ENCODE results near the gene TMEM63B. TPM values are rescaled to one million over a fixed set of nuclear protein-coding genes. Genes with fewer than 3 reads are reported as not detected.
"Not testable (repeated sequence)": the region's sequence is repeated elsewhere in the genome, so short reads cannot be mapped to it uniquely, and the experiment has no call there.

Gene TMEM63B
- total RNA-seq, 1 donor from 2014 or later: 33.4 TPM

DNA sequence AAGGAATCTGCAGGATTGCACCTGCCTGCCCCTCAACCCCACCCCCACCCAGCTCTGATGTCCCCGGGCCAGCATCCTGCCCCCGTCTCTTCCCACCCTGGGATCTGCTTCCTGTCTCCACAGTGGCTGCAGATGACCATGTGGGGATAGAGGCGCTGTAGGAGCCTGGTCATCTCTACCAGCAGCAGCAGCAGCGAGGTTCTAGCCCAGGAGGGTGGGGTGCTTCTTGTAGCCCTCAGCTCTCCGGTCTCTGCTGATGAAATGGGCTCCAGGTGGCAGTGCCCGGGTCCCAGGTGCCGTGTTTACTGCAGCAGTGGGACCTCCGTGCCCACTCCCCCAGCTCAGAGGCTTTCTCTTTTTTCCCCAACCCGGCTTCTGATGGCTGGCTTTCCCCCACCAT, 56.4 kb downstream of the TMEM63B start:
- TF ChIP-seq, protein P1, sequence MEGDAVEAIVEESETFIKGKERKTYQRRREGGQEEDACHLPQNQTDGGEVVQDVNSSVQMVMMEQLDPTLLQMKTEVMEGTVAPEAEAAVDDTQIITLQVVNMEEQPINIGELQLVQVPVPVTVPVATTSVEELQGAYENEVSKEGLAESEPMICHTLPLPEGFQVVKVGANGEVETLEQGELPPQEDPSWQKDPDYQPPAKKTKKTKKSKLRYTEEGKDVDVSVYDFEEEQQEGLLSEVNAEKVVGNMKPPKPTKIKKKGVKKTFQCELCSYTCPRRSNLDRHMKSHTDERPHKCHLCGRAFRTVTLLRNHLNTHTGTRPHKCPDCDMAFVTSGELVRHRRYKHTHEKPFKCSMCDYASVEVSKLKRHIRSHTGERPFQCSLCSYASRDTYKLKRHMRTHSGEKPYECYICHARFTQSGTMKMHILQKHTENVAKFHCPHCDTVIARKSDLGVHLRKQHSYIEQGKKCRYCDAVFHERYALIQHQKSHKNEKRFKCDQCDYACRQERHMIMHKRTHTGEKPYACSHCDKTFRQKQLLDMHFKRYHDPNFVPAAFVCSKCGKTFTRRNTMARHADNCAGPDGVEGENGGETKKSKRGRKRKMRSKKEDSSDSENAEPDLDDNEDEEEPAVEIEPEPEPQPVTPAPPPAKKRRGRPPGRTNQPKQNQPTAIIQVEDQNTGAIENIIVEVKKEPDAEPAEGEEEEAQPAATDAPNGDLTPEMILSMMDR (IDR thresholded peaks at IDR 0.05; ENCODE audit: unreplicated experiment): no peak
- DNase-seq (ENCODE audit: low spot score): no peak
- Mint-ChIP-seq H3K27me3 (ENCODE audit: unreplicated experiment) (peaks cover 10% of the 10 kb centered on the region), H3K27ac (ENCODE audit: unreplicated experiment) (no peak overlapping the region), H3K4me3 (ENCODE audit: unreplicated experiment) (no peak overlapping the region), H3K4me1 (ENCODE audit: unreplicated experiment) (peaks cover 45% of the 10 kb centered on the region), H3K36me3 (ENCODE audit: low read depth, unreplicated experiment) (no peaks in the 10 kb centered on the region), H3K9me3 (ENCODE audit: unreplicated experiment) (no peaks in the 10 kb centered on the region)

GRCh38 chr6:44185356-44185755, 58.0 kb downstream of the TMEM63B start:
- Mint-ChIP-seq H3K4me1 (ENCODE audit: unreplicated experiment) (peaks cover 37% of the 10 kb centered on the region), H3K27ac (ENCODE audit: unreplicated experiment) (peak overlapping the region; percentile 12)
- H3K4me3 Mint-ChIP-seq (ENCODE audit: unreplicated experiment); H3K36me3 Mint-ChIP-seq (ENCODE audit: low read depth, unreplicated experiment); H3K9me3 Mint-ChIP-seq (ENCODE audit: unreplicated experiment); DNase-seq (ENCODE audit: low spot score); H3K27me3 Mint-ChIP-seq (ENCODE audit: unreplicated experiment): not testable (repeated sequence)

DNA sequence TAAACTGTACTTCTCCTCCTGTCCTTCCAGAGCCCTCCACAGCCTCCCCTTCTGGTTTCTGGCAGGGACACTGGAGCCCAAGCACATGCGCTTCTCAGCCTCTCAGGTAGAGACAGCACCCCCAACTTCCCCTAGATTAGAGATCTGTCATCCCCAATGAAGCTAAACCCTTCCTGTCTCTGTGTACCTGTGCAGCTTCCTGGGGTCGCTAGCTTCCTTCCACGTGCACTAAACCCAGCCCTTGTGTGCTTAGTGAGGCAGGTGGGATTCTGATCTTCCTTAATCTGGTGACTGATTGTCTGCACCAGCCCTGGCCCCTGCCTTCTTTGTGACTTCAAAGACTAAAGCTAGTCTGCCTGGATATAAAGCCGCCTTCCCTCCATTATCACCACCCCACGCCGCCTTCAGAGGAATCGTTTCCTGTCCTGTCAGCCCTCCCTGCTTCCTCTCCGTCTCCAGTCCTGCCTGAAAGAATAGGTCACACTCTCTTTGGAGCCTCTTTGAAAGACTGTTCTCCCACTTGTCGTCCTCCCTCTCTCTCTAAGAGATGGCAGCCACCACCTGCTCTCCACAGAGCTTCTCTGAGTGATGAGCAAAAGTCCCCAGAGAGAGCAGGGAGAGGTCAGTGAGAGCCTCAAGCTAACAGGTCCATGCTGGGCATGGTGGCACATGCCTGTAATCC, 58.7 kb downstream of the TMEM63B start:
- H3K4me3 Mint-ChIP-seq (ENCODE audit: unreplicated experiment): peak overlapping the region; percentile 42
- TF ChIP-seq, protein P1 (IDR thresholded peaks at IDR 0.05; ENCODE audit: unreplicated experiment): no peak
- H3K27ac Mint-ChIP-seq (ENCODE audit: unreplicated experiment): peak overlapping the region; percentile 89
- peaks cover 7% of the 10 kb centered on the region for H3K27me3 Mint-ChIP-seq (ENCODE audit: unreplicated experiment)
- H3K36me3 Mint-ChIP-seq (ENCODE audit: low read depth, unreplicated experiment): no peaks in the 10 kb centered on the region
- H3K9me3 Mint-ChIP-seq (ENCODE audit: unreplicated experiment): no peaks in the 10 kb centered on the region
- peak; percentile 24 for DNase-seq (ENCODE audit: low spot score)
- peaks cover 36% of the 10 kb centered on the region for H3K4me1 Mint-ChIP-seq (ENCODE audit: unreplicated experiment)

DNA sequence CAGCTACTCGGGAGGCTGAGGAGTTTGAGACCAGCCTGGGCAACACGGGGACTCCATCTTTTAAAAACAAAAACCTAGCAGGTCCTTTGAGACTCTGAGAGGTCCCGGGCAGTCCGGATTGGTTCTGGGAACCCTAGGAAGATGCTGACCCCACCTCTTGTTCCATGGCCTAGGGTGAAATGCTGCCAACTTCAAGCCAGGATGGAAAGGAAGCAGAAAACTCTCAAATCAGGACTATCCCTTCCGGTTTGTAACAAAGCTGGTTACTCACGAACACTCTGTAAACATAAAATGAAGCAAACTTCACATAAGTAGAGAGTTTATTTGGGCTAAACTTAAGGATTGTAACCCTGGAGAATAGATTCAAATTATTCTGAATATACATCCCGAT, 59.3 kb downstream of the TMEM63B start:
- TF ChIP-seq, protein P1 (IDR thresholded peaks at IDR 0.05; ENCODE audit: unreplicated experiment): no peak
- Mint-ChIP-seq H3K4me1 (ENCODE audit: unreplicated experiment) (peaks cover 36% of the 10 kb centered on the region), H3K9me3 (ENCODE audit: unreplicated experiment) (no peaks in the 10 kb centered on the region), H3K27ac (ENCODE audit: unreplicated experiment) (peak overlapping the region; percentile 89), H3K36me3 (ENCODE audit: low read depth, unreplicated experiment) (no peaks in the 10 kb centered on the region), H3K4me3 (ENCODE audit: unreplicated experiment) (no peak overlapping the region), H3K27me3 (ENCODE audit: unreplicated experiment) (peaks cover 7% of the 10 kb centered on the region)
- no peak for DNase-seq (ENCODE audit: low spot score)

DNA sequence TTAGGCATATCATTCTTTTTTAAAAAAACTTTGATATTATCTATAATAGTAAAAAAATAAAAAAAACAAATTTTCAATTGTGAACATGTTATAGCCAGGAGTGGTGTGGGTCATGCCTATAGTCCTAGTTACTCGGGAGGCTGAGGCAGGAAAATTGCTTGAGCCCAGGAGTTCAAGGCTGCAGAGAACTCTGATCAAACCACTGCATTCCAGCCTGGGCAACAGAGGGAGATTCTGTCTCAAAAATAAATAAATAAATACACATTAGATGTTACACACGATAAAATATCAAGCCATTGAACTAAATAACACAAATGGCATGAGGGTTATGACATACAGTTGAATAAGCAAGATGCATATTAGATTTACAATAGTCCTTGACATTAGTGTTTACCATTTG, 61.5 kb downstream of the TMEM63B start:
- Mint-ChIP-seq H3K9me3 (ENCODE audit: unreplicated experiment) (no peaks in the 10 kb centered on the region), H3K4me3 (ENCODE audit: unreplicated experiment) (no peak overlapping the region), H3K36me3 (ENCODE audit: low read depth, unreplicated experiment) (no peaks in the 10 kb centered on the region), H3K4me1 (ENCODE audit: unreplicated experiment) (peaks cover 48% of the 10 kb centered on the region), H3K27me3 (ENCODE audit: unreplicated experiment) (peaks cover 10% of the 10 kb centered on the region), H3K27ac (ENCODE audit: unreplicated experiment) (no peak overlapping the region)
- TF ChIP-seq, protein P1 (IDR thresholded peaks at IDR 0.05; ENCODE audit: unreplicated experiment): no peak
- no peak for DNase-seq (ENCODE audit: low spot score)
